Mucosa of descending colon (tissue), 3 donors: Measurements from ENCODE around the gene NCKAP1. TPM values are rescaled to one million over a fixed set of nuclear protein-coding genes. Genes with fewer than 3 reads are reported as not detected.
"Not testable (repeated sequence)": the region's sequence is repeated elsewhere in the genome, so short reads cannot be mapped to it uniquely, and the experiment has no call there.

Experiments
- ATAC-seq: fragments of 200-7000 bp; cut with Tn5 transposase; one replicate; pipeline ENCODE4 v1.9.1; 2020; ENCODE audit warnings: mild to moderate bottlenecking, moderate library complexity
- DNase-seq, 3 donors: peaks; one replicate each; pipeline ENCODE4 v3.0.0-alpha.2; 2020
- H3K36me3 ChIP-seq: fragments of 200-600 bp; one replicate; pipeline ENCODE4 v1.8.0; 2021; ENCODE audit warnings: low read depth, mild to moderate bottlenecking
- H3K4me1 ChIP-seq: fragments of 200-600 bp; one replicate; pipeline ENCODE4 v1.8.0; 2021; ENCODE audit warnings: low read depth, mild to moderate bottlenecking
- H3K4me3 ChIP-seq: fragments of 200-600 bp; one replicate; pipeline ENCODE4 v1.8.0; 2021; ENCODE audit warnings: mild to moderate bottlenecking
- H3K9me3 ChIP-seq: fragments of 200-600 bp; one replicate; pipeline ENCODE4 v1.8.0; 2021; ENCODE audit warnings: mild to moderate bottlenecking
- intact Hi-C, 2 donors: fragments of 100-400 bp; cut with DNase I in 1 of 2; cut with micrococcal nuclease in 1 of 2; formaldehyde crosslinking; loops; one replicate each; pipeline versions ENCODE4 v1.11.0 to v1.11.1; 2022; cut with DNase I, micrococcal nuclease
- total RNA-seq, 3 donors: library from RNA; stranded (reverse); fragmentation: NEBNext Ultra II Directional in 2 of 3; extraction: Animal tissue kit (Norgen Biotek cat#: 25700) in 2 of 3; gene quantifications; one replicate each; pipeline versions ENCODE4 v1.2.1 to v1.2.4, GENCODE V29; 2021 to 2023
- TF ChIP-seq, protein P1 (sequence below): fragments of 200-600 bp; IDR thresholded peaks from one replicate; pipeline ENCODE4 v1.8.0; 2022; ENCODE audit warnings: antibody characterized with exemption, mild to moderate bottlenecking
- donor health status: DM: no; HTN: no; CAD: no; lungs with moderate emphysema.
- donor health status: DM: no; HTN: no; CAD: no.
- donor health status: DM: no; HTN: yes; CAD: no.

The NCKAP1 gene
- total RNA-seq, 3 donors from 2014 or later = 81.5 to 194 (median 87.2) TPM

DNA sequence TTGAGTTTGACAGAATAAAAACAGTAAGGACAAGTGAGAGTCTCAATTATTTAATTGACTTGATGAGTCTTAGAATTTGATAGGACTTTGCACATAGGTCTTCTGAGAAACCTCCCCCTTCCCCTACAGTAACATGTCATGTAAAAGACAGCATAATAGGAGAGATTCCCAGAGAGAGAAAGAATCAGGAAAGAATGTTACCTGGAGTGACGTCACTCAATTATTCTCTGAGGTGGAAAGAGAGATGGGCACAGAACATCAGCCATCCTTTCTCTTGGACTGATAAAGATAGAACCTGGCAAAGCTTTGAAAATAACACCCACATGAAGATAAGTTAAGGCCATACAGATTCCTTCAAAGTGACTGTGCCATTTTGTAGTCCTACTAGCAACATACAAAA, 152.5 kb downstream of the NCKAP1 start:
- Histone ChIP-seq H3K9me3 (no peaks in the 10 kb centered on the region), H3K36me3 (no peaks in the 10 kb centered on the region), H3K4me3 (no peak overlapping the region), H3K4me1 (no peaks in the 10 kb centered on the region)
- no peak for ATAC-seq
- TF ChIP-seq, protein P1, sequence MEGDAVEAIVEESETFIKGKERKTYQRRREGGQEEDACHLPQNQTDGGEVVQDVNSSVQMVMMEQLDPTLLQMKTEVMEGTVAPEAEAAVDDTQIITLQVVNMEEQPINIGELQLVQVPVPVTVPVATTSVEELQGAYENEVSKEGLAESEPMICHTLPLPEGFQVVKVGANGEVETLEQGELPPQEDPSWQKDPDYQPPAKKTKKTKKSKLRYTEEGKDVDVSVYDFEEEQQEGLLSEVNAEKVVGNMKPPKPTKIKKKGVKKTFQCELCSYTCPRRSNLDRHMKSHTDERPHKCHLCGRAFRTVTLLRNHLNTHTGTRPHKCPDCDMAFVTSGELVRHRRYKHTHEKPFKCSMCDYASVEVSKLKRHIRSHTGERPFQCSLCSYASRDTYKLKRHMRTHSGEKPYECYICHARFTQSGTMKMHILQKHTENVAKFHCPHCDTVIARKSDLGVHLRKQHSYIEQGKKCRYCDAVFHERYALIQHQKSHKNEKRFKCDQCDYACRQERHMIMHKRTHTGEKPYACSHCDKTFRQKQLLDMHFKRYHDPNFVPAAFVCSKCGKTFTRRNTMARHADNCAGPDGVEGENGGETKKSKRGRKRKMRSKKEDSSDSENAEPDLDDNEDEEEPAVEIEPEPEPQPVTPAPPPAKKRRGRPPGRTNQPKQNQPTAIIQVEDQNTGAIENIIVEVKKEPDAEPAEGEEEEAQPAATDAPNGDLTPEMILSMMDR = no peak
- no peak for DNase-seq
- intact Hi-C loops = no loop called here

DNA sequence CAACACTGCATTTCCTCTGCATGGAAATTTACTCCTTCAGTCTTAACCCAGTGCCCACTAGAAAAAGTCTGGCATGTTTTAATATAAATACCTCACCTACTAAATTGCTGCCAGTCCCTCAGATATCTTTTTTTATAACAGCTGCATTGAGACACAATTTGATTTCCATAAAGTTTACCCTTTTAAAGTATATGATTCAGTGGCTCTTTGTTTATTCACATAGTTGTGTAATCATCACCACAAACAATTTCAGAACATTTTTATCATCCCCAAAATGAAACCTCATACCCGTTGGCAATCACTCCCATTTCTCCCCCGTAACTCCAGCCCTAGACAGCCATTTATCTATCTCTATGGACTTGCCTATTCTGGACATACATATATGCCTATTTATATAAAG, 154.8 kb downstream of the NCKAP1 start:
- ATAC-seq (no peak), DNase-seq (no peak)
- no peak overlapping the region for H3K4me3 ChIP-seq
- intact Hi-C loops = no loop called here
- peaks cover 5% of the 10 kb centered on the region for H3K9me3 ChIP-seq
- H3K4me1 ChIP-seq = no peaks in the 10 kb centered on the region
- no peaks in the 10 kb centered on the region for H3K36me3 ChIP-seq
- TF ChIP-seq, protein P1 = no peak

DNA sequence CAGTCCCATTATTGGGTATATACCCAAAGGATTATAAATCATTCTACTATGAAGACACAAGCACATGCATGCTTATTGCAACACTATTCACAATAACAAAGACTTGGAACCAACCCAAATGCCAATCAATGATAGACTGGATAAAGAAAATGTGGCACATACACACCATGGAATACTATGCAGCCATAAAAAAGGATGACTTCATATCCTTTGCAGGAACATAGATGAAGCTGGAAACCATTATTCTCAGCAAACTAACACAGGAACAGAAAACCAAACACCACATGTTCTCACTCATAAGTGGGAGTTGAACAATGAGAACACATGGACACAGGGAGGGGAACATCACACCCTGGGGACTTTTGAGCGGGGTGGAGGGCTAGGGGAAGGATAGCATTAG, 158.2 kb downstream of the NCKAP1 start:
- H3K9me3 ChIP-seq, intact Hi-C loops: not testable (repeated sequence)

DNA sequence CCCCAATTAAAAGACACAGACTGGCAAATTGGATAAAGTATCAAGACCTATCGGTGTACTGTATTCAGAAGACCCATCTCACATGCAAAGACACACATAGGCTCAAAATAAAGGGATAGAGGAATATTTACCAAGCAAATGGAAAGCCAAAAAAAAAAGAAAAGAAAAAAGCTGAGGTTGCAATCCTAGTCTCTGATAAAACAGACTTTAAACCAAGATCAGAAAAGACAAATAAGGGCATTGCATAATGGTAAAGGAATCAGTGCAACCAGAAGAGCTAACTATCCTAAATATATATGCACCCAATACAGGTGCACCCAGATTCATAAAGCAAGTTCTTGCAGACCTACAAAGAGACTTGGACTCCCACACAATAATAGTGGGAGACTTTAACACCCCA, 161.6 kb downstream of the NCKAP1 start:
- ATAC-seq, intact Hi-C loops, H3K4me3 ChIP-seq: not testable (repeated sequence)

More for the DNA sequence above, 158.2 kb downstream of the NCKAP1 start:
- not testable (repeated sequence) for H3K4me3 ChIP-seq, H3K4me1 ChIP-seq, ATAC-seq, DNase-seq, H3K36me3 ChIP-seq

DNA sequence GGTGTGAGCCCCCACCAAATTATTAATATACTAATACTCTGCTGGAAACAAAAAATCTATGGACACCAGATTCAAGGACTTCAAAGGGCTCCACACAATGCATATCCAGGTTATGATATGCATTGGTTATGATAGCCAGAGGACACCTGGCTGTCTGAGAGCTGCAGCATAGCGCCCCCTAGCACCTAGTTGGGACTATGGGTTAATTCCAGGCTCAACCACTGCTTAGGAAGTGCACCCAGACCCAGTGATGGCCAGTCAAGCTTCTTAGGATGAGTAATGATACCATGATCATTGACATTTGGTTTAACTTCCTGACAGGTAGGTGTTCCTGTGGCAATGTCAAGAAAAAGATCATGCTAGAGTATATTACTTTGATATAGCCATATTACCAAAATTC, 168.0 kb downstream of the NCKAP1 start:
- Histone ChIP-seq H3K9me3 (no peaks in the 10 kb centered on the region), H3K4me3 (no peak overlapping the region), H3K4me1 (peaks cover 9% of the 10 kb centered on the region), H3K36me3 (no peaks in the 10 kb centered on the region)
- TF ChIP-seq, protein P1 = no peak
- intact Hi-C loops = no loop called here
- peak; percentile 65 for ATAC-seq
- peak in 2 of 3 donors; percentile 32 to 41 for DNase-seq

More for the DNA sequence above, 161.6 kb downstream of the NCKAP1 start:
- not testable (repeated sequence) for H3K9me3 ChIP-seq, H3K4me1 ChIP-seq, DNase-seq, H3K36me3 ChIP-seq

DNA sequence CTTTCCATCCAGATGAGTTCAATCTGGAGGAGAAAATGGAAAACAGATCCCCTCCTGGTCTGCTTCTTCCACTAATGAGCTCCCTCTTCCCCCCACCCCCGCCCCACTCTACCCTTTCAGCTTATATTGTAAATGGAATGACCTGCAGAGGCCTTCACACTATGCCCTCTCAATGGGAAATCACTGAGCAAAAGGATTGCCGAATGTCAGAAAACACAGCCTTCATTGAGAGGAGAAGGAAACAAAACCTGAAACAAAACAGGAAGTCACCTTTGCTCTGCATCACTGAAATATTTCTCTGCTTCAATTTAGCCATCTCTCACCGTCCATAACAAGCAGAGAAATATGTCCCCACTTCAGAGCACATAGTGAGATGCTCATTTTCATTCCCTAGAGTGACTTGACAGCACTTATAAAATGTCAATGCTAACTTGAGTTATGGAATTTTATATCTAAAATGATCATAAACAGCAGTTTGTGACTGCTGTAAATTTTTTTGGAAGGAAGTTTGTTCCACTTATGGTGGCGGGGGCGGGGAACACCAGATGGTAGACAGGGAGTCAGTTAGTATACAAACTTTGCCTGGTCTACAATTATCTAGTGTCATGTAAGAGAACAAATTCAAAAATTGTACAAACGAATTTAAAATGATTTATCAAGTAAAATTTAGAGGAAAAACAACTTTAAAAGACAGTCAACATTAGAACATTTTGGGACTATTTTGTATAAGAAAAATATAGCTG, 170.0 kb downstream of the NCKAP1 start:
- ATAC-seq = peak; percentile 59
- peak; percentile 35 to 60 (median 48) for DNase-seq

More for the DNA sequence above, 170.0 kb downstream of the NCKAP1 start:
- TF ChIP-seq, protein P1 = no peak
- intact Hi-C loops = no loop called here
- H3K36me3 ChIP-seq = no peaks in the 10 kb centered on the region
- H3K4me3 ChIP-seq = no peak overlapping the region
- H3K9me3 ChIP-seq = no peaks in the 10 kb centered on the region
- peaks cover 9% of the 10 kb centered on the region for H3K4me1 ChIP-seq
